Astrocyte of the hippocampus (primary cell): ENCODE measurements around the gene CCDC40.

Source experiments
- DNase-seq: peaks from one replicate; pipeline ENCODE4 v3.0.0; 2011; ENCODE audit warnings: low read depth, low spot score

The CCDC40 gene

DNA sequence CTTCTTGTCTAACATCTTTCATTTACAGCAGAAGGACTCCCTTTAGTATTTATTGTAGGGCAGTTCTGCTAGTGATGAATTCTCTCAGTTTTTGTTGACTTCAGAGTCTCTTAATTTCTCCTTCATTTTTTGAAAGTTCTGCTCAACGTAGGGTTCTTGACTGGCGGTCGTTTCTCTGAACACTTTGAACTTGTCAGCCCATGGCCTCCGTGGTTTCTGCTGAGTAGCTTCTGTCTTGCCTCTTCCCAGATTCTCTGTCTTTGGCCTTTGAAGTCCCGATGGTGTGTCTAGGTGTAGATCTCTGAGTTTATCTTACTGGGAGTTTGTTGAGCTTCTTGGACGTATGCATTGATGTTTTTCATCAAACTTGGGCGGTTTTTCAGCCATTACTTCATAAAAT, 78.3 kb downstream of the CCDC40 start:
- DNase-seq = no peak

DNA sequence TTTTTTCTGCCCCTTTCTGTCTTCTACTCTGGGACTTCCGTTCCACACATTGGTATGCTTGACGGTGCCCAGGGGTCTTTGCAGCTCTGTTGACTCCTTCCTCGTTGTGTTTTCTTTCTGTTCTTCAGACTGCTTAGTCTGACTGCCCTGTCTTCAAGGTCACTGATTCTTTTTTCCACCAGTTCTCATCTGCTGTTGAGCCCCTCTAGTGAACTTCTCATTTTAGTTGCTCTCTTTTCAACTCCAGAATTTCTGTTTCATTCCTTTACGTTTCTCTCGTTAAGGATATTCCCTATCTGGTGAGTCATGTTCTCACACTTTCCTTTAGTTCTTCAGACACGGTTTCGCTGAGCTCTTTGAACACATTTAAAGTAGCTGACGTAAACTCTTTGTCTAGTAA, 78.7 kb downstream of the CCDC40 start:
- no peak for DNase-seq

DNA sequence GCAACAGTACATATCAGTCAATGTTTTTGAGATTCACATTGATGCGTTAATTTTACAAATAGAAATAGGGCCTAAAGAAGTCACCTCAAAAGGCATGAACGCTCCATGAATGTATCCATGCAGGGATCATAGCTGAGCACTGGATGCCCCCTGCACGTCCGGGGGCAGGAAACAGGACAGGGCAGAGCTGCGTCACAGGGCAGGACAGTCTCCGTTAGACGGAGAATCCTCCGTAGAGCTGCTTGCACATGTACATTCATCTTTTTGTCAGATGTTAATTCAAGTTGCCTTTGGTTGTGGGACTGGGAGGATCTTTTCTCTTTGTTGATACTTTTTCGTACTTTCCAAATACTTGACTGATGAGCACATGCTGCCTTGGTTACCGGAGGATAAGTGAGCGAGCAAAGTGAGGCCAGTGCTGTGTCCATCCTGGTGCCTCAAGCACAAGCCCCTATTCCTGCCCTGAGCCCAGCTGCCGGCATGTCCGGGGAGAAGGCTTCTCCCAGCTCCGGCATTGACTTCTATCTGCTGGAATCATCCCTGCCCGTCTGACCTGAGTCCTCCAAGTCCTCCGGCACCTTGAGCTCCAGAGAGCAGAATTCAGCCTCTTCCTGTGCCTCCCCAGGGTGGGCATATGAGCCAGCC, 80.0 kb downstream of the CCDC40 start:
- DNase-seq = no peak

DNA sequence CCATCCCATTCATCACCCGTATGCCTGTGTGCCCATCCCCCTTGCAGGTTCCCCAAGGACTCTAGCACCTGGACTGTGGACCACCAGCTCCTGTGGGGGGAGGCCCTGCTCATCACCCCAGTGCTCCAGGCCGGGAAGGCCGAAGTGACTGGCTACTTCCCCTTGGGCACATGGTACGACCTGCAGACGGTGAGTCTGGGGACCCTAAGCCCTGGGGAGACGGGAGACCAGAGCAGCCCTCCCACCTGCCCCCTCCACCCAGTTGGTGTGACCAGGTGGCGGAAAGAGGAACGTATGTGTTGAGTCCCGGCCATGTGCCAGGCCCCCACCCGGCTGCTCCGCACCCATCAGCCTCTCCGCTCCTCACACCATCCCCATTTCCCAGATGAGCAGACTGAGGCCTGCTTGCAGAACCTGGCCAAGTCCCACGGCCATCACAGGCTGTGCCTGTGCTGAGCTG, 80.5 kb downstream of the CCDC40 start:
- no peak for DNase-seq

DNA sequence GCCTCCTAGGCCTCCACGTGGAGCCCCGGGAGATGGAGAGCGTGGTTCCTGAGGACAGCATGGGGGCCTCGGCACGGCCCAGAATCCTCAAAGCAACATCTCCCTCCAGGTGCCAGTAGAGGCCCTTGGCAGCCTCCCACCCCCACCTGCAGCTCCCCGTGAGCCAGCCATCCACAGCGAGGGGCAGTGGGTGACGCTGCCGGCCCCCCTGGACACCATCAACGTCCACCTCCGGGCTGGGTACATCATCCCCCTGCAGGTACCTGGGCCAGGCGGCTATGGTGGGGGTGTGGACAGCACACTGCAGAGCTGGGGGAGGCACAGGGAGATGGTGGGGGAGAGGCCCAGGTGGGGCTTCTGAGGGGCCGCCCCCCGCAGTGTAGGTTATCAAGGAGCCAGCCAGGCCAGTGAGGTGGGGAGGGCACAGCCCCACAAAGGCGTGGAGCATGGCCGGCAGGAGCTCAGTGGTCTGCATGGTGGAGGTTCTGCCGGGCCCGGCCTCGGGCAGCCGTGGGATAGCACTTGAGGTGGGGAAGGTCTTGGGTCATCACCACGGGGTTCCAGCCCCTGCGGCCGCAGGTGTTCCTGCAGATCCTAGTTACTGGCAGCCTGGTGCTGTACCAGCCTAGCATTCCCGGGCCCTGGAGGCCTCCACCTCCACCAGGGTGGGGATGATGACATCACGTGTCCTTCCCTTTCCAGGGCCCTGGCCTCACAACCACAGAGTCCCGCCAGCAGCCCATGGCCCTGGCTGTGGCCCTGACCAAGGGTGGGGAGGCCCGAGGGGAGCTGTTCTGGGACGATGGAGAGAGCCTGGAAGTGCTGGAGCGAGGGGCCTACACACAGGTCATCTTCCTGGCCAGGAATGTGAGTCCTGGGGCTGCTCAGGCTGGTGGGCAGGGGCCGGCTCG, 81.3 kb downstream of the CCDC40 start:
- no peak for DNase-seq

DNA sequence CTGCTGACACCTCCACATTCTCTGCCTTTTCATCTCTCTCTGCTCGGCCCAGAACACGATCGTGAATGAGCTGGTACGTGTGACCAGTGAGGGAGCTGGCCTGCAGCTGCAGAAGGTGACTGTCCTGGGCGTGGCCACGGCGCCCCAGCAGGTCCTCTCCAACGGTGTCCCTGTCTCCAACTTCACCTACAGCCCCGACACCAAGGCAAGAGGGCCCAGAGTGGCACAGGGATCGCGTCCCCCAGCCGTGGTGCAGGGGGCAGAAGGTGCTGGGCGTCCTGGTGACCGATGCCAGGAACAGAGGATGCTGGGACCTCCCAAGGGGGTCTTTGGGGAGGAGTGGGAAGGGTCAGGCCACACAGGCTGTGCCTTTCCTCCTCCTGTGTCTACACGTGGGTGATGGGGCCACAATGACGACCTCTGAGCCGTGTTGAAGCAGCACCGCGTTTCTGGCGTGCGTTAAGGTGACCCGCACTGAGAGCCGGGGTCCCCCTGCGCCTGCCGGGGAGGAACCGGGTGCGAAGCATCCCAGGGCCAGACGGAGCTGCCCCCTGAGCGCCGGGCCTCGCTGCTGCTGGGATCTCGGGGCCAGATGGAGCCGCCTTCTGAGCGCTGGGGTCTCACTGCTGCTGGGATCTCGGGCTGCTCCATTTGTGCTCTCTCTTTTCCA, 82.3 kb downstream of the CCDC40 start:
- DNase-seq = no peak

DNA sequence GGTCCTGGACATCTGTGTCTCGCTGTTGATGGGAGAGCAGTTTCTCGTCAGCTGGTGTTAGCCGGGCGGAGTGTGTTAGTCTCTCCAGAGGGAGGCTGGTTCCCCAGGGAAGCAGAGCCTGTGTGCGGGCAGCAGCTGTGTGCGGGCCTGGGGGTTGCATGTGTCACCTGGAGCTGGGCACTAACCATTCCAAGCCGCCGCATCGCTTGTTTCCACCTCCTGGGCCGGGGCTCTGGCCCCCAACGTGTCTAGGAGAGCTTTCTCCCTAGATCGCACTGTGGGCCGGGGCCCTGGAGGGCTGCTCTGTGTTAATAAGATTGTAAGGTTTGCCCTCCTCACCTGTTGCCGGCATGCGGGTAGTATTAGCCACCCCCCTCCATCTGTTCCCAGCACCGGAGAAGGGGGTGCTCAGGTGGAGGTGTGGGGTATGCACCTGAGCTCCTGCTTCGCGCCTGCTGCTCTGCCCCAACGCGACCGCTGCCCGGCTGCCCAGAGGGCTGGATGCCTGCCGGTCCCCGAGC, 82.9 kb downstream of the CCDC40 start:
- DNase-seq = no peak

DNA sequence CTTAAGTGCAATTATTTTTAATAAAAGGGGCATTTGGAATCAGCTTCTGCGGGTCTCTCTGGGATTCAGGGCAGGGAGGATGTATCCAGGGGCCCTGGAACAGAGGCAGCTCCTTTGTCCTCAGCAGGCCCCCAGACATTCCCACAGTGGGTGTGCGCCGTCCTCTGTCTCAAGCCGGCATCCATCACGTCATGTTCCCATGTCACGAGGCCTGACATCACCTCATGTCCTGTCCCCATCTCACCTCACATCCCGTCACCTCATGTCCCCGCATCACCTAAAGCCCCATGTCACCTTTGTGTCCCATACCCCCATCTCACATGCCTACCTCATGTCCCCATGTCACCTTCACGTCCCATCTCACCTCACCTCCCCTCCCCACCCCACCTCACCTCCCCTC, 83.4 kb downstream of the CCDC40 start:
- no peak for DNase-seq

DNA sequence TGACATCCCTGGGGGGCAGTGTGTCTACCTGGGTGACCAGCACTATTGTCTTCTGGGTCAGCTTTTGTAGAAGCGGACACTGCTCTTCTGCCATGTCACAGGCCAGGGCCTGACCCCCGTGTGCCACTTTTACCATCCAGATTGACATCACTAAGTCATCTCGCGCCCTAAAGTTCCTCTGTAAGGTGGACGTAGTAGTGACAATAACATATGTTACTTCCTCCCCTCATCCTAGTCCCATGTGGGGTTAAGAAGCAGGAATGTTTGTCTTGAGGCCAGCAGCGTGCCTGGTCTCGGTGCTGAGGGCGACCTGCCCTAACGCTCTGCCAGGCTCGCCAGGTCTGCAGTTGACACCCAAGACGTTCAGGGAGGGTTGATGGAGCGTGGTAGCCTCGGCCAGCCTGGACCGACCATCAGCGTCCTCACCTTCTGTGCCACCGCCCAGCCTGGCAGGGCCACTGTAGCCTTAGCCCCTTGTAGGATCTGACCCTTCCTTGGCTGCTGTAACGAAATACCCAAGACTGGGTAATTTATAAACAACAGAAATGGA, 85.7 kb downstream of the CCDC40 start:
- no peak for DNase-seq

DNA sequence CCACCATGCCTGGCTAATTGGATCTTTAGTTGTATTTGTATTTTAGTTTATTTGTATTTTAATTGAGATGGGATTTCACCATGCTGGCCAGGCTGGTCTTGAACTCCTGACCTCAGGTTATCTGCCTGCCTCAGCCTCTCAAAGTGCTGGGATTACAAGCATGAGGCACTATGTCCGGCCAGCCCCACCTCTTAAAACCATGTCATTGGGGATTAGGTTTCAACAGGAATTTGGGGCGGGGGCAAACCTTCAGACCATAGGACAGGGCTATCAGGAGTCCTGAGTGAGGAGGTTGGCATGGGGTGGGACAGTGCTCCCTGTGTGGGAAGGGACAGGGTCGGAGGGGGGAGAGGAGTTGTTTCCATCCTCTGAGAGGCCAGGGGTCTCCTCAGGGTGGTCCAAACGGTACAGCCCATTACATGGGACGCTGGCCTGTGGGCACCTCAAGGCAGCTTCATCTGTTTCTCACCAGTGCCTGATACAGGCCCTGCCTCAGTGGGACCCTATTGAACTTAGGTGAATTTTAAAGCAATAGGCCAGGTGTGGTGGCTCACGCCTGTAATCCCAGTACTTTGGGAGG, 86.6 kb downstream of the CCDC40 start:
- no peak for DNase-seq

DNA sequence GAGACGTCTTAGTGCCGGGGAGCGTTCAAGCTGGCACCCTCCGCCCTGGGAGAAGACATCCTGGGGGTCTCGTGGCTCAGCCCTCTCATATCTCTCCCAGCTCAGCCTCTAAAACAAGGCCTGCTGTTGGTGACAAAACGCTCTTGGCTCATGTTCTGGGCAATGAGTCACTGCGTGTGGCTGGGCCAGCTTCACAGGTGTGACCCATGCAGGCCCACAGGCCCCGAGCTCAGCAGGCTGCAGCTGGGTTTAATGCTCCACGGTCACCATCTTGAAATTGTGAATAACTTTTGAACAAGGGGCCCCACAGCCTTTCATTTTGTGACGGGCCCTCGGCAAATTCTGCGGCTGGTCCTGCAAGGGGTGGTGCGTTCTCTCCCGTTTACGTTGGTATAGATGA, 87.3 kb downstream of the CCDC40 start:
- peak; percentile 71 for DNase-seq

DNA sequence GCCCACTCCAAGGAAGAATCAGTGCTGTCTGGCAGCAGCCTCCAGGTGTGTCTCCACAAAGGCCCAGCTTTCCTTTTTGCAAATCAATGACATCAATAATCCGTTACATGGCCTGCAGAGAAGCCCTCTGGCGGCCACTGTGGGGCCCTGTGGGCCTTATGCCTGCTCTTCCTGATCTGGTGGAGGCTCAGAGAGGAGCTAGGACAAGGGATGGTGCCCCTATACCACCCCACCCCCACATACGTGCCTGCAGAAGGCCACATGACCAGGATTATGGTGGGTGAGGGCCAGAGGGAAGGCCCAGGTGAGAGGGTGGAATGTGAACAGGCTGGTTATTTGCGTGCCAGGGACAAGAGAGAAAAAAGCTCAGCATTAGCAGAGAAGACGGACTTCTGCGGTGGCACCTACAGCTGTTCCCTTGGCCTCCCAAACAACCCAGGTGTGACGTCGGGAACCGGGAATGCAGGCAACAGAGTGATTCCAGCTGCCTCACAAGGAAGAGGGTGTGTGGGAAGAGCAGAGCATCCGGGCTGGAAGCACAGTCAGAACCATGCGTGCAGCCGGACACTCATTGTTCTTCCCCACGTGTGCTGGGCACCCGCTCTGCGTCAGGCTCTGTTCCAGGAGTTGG, 88.0 kb downstream of the CCDC40 start:
- DNase-seq = peak; percentile 35

DNA sequence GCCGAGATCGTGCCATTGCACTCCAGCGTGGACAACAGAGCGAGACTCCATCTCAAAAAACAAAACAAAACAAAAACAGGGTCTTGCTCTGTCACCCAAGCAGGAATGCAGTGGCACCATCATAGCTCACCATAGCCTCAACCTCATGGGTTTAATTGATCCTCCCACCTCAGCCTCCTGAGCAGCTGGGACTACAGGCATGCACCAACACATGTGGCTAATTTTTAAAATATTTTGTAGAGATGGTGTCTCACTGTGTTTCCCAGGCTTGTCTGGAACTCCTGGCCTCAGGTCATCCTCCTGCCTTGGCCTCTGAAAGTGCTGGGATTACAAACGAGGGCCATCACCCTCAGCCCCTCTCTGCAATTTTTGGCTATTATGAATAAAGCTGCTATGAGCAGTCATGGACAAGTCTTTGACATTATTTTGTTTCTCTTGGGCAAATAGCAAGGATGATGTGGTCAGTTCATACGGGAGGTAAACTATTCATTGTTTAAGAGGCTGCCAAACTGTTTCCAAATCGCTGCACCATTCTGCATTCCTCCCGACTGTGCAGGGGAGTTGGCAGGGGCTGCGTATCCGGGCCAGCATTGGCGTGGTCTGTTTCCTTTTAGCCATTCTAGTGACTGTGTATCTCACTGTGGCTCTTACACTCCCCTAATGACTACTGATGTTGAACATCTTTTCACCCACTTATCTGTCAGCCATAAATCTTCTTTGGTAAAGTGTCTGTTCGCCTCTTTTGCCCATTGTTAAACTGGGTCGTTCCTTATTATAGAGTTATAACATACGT, 89.4 kb downstream of the CCDC40 start:
- DNase-seq = peak; percentile 91

DNA sequence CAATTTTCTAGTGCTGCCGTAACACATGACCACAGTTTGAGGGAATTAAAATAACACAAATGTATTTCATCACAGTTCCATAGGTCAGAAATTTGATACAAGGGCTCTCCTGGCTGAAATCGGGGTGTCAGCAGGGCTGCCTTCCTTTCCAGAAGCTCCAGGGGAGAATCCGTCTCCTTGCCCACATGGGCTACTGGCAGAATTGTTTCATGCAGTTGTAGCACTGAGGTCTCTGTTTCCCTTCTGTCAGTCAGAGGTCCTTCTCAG, 89.9 kb downstream of the CCDC40 start:
- no peak for DNase-seq

DNA sequence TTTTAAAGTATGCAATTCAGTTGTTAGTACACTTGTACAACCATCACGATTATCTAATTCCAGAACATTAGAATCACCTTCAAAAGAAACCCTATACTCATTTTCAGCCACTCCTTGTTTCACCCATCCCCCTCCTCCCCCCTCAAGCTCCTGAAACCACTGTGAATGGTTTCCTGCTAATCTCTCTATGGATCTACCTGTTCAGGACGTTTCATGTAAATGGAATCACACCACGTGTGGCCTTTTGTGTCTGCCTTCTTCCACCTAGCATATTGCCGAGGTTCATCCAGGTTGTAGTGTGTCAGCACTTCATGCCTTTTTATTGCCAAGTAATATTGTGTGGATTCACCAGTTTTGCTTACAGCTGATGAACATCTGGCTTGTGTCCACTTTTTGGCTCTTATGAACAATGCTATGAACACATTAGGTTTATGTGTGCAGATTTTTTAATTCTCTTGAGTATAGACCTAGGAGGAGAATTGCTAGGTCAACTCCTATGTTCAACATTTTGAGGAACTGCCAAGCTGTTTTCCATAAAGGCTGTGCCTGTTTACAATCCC, 92.6 kb downstream of the CCDC40 start:
- DNase-seq = no peak

DNA sequence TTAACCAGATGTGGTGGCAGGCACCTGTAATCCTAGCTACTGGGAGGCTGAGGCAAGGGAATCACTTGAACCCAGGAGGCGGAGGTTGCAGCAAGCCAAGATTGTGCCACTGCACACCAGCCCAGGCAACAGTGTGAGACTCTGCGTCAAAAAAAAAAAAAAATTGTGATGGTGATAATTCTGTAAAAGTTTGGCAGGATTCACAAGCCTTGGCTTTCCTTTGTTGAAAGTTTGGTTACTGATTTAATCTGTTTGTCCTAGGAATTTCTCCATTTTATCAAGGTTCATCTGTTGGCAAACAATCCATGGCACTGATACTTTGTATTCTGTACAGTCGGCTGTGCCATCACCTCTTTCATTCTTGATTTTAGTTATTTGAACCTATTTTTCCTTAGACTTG, 94.5 kb downstream of the CCDC40 start:
- DNase-seq = no peak

DNA sequence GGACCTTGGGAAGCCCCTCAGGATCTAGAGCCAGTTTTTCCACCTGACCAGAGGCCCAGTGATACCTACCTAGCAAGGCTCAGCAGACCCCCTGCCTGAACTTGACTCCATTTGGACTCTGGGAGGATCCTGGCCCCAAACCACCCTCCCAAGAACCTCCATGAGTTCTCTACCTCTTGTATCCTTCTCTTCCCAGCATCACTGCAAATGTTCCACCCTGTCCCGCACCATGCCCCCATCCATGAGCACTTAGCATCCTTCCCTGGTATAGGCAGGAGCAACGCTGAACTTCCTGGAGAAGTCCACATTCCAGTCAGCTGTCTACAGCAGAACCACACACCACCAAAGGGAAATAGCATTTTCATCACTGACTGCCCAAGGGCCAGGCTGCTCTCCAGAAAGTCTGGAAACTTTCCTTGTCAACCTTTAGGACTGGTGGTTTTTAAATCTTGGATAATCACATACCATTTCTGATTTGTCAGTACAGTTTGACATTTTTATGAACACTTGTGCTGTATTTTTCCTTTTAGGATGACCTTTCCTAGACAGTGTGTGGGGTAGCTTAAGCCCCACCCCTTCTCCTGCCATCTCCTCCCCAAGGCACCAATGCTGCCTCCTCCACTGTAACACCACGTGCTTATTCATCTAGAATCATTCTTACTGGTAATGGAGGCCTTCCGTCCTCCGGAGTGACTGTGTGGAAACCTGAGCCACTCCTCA, 96.6 kb downstream of the CCDC40 start:
- no peak for DNase-seq

DNA sequence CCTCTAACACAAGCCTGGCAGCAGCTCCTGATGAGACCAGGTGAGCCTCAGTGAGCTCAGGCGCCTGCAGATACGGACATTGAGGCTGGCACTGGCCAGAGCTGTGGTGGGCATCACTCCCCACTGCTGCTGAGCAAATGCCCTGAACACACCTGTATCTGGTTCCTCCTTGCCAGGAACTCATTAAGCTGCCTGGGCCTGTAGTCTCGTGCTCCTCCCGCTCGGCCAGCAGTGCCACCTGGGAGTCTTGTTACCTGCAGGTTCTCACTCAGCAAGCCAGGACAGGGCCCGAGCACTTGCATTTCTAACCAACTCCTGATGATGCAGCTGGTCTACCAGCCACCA, 97.2 kb downstream of the CCDC40 start:
- DNase-seq = no peak

DNA sequence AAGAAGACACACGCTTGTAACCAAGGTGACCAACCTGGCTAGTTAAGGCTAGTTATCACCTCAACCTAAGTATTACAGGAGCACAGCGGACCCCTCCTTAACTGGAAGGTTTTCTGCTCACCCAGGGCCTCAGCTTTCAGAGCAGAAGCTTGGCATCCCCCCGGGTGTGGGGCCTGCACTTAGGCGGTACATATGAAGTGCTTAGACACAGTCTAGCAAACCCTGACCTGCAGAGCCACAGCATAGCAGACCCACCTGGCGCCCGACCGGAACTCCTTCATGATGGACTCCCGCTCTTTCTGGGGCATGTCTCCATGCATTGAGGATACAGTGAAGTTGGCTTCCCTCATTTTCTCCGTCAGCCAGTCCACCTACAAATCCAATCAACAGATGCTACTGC, 100.7 kb downstream of the CCDC40 start:
- DNase-seq = no peak
